ENCODE results near the gene NUP93.
"Not testable (repeated sequence)": the region's sequence is repeated elsewhere in the genome, so short reads cannot be mapped to it uniquely, and the experiment has no call there.

Gene NUP93

DNA sequence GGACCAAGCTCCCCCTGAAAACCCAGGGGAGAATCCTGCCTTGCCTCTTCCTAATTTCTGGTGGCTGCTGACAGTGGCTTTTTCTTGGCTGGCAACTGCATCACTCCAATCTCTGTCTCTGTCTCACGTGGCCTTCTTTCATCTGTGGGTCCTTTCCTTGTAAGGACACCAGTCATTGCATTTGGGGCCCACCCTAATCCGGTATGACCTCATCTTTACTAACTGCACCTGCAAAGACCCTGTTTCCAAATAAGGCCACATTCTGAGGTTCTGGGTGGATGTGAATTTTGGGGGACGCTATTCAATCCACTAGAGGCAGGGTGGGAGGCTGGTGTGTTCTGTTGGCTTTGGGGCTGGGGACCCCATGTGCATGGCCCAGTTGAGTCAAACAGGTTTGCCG, 146.1 kb downstream of the NUP93 start:
- no peak for DNase-seq

- no peak for DNase-seq
Measured at GRCh38 chr16:56877486-56878182, 147.7 kb downstream of the NUP93 start.

GRCh38 chr16:56878282-56878854, 148.4 kb downstream of the NUP93 start:
- DNase-seq: no peak

DNA sequence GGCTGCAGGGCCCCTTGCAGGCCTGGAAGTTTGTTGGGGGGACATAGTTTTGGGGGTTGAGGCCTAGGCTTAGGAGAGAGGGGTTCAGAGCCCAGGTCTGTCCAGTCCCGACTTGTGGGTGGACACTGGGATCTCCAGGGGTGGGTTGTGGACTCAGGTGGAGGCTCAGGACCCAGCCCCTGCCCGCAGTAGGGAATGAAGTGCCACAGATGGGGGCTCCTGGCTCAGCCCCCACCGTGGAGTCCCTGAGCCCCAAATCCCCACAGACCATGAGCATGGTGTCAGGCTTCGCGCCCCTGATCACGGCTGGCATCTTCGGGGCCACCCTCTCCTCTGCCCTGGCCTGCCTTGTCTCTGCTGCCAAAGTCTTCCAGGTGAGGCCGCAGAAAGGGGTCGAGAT, 149.3 kb downstream of the NUP93 start:
- DNase-seq: no peak

DNA sequence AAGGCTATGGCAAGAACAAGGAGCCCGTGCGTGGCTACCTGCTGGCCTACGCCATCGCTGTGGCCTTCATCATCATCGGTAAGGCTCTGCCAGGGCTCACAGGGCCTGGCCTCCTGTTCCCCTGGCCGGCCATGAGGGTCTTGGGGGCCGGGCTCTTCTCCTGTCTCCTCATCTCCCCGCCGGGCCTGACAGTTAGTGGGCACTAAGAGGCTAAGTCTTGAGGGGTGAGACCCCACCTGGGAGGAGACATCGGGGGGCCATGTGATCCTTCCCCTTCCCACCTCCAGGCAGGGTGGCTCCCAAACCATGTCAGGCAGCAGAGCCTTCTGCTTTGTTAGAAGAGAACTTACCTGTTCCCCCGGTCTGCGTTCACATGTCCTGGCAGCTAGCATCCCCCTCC, 150.2 kb downstream of the NUP93 start:
- no peak for DNase-seq

DNA sequence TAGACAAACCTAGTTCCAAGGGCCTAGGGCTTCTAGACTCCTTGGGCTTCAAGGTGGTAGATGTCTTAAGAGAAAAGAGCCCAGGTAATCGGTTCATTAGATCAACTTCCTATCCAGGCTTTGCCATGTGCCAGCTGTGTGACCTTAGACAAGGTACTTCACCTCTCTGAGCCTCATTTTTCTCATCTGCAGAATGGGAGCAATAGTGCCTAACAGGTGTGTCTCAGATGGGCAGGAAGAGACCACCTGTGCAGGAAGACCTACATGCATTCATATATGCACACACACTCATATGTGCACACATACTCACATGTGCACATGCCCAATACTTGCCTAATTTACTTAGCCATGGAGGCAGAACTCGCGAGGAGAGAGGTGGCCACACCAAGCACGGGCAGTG, 150.8 kb downstream of the NUP93 start:
- DNase-seq: no peak

DNA sequence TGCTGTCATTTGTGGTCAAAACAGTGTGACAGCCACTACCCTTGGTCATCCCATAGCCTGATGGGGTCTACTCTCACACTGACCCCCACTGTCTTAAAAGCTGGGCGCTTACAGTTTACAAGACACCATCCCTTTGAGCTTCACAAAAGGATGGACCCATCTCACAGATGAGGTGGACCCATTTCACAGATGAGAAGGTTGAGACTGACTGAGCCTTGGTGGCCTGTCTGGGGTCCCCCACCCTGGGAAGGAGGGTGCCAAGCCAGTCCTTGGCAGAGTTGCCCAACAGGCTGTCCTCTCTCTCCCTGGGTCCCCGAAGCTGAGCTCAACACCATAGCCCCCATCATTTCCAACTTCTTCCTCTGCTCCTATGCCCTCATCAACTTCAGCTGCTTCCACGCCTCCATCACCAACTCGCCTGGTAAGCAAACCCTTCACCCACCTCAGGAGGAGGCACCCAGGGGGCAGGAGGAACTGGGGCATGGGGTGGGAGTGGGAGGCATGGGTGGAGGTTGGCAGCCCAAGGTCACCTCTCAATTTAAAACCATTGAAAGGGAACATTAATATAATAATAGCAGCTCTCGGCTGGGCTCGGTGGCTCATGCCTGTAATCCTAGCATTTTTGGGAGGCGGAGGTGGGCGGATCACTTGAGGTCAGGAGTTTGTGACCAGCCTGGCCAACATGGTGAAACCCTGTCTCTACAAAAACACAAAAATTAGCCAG, 152.3 kb downstream of the NUP93 start:
- no peak for DNase-seq

DNA sequence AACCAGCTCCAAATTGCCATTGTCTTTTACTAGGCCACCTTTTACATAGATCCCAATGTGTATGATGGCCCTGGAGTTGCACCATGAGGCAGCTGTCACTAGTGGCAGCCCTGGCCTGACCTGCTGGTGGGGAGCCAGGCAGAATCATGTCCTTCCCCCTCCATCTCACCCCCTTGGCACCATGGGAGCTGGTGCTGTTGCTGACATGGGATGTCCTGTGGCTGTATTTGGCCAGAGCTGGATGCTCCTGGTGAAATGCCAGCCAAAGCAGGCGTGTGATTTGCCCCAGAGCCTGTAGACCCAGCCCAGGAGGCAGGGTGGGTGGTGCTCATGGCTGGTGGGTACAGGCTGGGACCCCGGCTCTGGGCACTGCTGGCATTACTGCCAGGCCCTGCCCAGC, 153.7 kb downstream of the NUP93 start:
- DNase-seq: no peak

DNA sequence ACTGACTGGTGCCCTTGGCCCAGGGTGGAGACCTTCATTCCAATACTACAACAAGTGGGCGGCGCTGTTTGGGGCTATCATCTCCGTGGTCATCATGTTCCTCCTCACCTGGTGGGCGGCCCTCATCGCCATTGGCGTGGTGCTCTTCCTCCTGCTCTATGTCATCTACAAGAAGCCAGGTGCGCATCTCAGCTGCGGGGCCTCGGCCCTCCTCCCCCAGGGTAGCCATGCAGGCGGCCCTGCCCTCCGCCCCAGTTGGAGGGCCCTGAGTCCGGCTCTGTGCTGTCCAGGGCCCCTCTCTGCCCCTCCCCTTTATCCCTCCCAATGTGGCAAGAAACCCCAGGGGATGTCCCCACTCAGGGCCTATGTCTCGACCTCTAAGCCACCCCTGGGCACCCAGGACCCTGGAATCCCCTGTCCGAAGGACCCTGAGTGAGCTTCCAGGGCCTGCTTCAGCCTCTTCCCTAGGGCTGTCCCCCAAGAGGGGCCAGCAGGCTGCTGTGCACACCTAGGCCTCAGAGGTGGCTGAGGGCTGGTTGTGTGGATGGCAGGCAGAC, 154.2 kb downstream of the NUP93 start:
- no peak for DNase-seq

DNA sequence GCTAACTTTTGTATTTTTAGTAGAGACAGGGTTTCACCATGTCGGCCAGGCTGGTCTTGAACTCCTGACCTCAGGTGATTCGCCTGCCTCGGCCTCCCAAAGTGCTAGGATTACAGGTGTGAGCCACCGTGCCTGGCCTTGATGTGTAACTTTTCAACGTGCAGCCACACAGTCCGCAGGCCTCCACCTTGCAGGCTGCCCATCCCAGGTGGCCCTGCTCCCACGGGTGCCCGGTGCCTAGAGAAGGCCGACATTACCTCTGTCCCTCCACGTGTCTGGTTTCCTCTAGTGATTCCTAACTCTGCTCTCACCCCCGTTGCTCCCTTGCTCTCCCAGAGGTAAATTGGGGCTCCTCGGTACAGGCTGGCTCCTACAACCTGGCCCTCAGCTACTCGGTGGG, 155.0 kb downstream of the NUP93 start:
- not testable (repeated sequence) for DNase-seq

GRCh38 chr16:56885446-56886162, 155.7 kb downstream of the NUP93 start:
- no peak for DNase-seq

DNA sequence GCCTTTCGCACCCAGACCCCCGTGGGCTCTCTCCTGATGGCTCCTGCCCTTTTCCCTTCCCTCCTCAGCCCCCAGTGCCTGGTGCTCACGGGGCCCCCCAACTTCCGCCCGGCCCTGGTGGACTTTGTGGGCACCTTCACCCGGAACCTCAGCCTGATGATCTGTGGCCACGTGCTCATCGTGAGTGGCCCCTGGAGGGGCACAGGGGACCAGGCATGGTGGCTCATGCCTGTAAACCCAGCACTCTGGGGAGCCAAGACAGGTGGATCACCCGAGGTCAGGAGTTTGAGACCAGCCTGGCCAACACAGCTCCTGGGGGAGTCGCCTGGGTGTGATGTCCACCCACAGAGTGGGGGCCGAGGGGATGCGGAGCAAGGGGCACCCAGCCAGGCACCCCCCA, 156.4 kb downstream of the NUP93 start:
- no peak for DNase-seq

GRCh38 chr16:56886826-56887225, 156.9 kb downstream of the NUP93 start:
- DNase-seq: no peak

GRCh38 chr16:56888806-56889205, 158.9 kb downstream of the NUP93 start:
- no peak for DNase-seq

- DNase-seq: no peak
Measured at GRCh38 chr16:56889206-56889605, 159.3 kb downstream of the NUP93 start.

- no peak for DNase-seq
Measured at GRCh38 chr16:56891685-56892084, 161.8 kb downstream of the NUP93 start.

DNA sequence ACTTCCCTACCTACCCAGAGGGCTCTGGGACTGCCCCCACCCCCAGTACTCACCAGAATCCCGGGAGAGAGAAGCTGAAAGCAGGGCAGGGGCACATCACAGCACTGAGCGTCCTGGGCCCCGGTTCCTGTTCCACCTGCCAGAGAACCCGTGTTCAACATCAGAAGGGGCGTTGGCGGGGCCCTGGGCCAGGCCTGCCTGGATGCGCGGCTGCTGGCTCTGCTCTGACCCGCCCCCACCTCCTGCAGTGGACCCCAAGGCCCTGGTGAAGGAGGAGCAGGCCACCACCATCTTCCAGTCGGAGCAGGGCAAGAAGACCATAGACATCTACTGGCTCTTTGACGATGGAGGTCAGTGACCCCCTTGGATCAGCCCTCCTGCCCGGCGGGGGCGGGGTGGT, 162.8 kb downstream of the NUP93 start:
- DNase-seq: no peak

DNA sequence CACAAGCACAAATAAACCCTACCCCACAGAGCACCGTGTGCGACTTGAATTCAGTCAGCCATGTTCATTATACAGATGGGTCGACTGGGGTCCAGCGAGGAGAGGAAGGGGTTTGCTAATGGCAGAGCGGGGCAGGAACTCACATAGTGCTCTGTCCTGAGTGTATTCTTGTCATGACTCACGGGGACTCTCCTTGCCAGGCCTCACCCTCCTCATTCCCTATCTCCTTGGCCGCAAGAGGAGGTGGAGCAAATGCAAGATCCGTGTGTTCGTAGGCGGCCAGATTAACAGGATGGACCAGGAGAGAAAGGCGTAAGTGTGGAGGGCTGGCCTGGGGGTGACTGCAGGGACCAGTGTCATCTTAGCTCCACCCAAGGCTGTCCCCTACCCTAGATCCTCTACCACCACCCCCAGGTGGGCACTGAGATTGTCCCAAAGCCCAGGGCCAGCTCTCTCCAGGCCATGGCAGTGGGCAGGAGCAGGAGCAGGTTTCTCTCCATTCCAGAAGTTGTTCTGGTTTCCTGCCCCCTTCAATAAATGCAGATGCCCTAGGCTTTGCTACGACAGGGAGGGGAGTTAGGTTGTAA, 164.5 kb downstream of the NUP93 start:
- no peak for DNase-seq

GRCh38 chr16:56895813-56896212, 165.9 kb downstream of the NUP93 start:
- no peak for DNase-seq

- no peak for DNase-seq
Measured at GRCh38 chr16:56896244-56896643, 166.3 kb downstream of the NUP93 start.

- no peak for DNase-seq
Measured at GRCh38 chr16:56897026-56897799, 167.3 kb downstream of the NUP93 start.

DNA sequence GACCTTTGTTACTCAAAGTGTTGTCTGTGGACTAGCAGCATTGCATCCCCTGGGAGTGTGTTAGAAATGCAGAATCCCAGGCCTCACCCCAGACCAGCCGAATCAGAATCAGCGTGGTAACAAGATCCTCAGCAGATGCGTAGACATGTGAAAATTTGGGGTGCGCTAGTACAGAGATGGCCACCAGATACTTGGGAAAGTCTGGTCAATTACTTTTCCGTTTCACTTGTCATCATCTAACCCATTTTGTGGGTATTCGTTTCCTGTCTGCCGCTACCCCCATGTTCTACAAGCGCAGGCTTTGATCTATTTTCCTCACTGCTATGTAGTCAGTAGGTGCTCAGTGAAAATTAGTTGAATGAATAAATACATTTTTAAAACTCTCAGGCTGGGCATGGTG, 168.9 kb downstream of the NUP93 start:
- no peak for DNase-seq
